ENCODE measurements around the gene WDR5.

DNA sequence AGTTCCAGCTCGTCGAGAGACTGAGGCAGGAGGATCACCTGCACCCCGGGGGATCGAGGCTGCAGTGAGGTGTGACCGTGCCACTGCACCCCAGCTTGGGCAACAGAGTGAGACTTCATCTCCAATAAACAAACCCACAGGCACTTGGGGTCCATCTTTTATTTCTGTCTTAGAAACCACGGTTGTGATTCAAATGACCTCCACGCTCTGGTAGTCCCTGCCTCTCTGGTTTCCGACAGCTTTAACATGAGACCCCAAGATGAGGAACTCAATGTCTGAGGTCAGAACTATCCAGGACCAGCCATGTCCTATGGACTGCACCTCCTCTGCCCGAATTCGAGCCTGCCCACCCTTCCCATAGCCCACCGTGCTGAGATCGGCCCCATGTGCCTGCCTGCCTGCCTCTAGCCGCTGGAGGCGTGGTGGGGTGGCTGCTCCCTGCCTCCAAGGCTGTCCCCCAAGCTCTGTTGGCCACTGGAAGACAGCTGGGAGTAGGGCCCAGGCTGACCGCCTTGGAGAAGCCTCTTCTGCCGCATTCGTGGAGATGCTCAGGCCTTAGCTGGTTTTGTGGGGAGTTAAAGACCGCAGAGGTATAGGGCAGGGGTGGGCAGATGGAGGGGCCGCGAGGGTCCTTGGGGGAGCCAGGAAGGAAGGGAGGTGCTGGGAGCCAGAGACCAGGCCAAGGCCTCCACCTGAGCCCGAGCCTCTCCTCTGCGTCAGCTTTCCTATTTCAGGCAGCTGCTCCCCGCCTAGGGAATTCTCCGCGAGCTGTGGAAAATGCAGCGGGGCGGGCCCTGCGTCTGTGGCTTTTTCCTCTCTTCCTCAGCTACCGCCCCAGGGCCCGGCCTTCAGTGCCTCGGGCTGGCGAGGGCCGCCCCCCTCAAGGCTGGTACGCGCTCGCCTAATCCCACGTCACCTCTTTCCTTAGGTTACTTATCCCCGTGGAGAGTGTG lies 6.9 kb upstream of the WDR5 start:
- TF ChIP-seq, protein P1, sequence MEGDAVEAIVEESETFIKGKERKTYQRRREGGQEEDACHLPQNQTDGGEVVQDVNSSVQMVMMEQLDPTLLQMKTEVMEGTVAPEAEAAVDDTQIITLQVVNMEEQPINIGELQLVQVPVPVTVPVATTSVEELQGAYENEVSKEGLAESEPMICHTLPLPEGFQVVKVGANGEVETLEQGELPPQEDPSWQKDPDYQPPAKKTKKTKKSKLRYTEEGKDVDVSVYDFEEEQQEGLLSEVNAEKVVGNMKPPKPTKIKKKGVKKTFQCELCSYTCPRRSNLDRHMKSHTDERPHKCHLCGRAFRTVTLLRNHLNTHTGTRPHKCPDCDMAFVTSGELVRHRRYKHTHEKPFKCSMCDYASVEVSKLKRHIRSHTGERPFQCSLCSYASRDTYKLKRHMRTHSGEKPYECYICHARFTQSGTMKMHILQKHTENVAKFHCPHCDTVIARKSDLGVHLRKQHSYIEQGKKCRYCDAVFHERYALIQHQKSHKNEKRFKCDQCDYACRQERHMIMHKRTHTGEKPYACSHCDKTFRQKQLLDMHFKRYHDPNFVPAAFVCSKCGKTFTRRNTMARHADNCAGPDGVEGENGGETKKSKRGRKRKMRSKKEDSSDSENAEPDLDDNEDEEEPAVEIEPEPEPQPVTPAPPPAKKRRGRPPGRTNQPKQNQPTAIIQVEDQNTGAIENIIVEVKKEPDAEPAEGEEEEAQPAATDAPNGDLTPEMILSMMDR (IDR thresholded peaks at IDR 0.05) = no peak
- TF ChIP-seq EP300 (IDR thresholded peaks at IDR 0.05) (no peak), POLR2A (IDR thresholded peaks at IDR 0.05) (no peak)

Measured in ovary (tissue), 3 donors.